IPS DF 19.7 (cell line): Measurements from ENCODE around the gene PTPN1.
A peak's percentile ranks its signal among the peaks of the same experiment; 100 is the strongest.
"Not testable (repeated sequence)": the region's sequence is repeated elsewhere in the genome, so short reads cannot be mapped to it uniquely, and the experiment has no call there.

Source experiments
- DNase-seq: peaks from one replicate; pipeline ENCODE4 v3.0.0-alpha.2; 2013; ENCODE audit warnings: low read depth, low spot score

The PTPN1 gene

DNA sequence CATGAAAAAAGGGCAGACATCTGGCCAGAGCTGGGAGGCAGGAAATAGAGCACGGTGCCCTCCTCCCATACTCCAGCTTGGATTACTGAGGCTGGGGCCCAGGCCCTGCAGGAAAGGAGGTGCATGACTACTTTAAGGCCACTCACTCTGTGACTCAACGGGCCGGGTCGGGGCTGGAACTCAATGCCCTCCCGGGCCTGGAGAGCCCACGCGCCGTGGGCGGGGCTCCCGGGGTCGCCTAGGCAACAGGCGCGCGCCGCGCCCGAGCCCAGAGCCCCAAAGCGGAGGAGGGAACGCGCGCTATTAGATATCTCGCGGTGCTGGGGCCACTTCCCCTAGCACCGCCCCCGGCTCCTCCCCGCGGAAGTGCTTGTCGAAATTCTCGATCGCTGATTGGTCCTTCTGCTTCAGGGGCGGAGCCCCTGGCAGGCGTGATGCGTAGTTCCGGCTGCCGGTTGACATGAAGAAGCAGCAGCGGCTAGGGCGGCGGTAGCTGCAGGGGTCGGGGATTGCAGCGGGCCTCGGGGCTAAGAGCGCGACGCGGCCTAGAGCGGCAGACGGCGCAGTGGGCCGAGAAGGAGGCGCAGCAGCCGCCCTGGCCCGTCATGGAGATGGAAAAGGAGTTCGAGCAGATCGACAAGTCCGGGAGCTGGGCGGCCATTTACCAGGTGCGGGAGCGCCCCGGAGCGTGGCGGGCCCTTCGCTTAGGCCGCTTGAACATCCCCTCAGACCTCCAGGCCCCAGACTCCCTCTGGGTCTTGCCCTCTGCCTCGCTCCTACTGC lies at the start of gene PTPN1:
Gene PTPN1, plus strand, starts transcription at position 461 of the 783 bp plus-strand sequence. Its CDS starts 145 bp downstream, at position 606.
- peak; percentile 81 for DNase-seq

DNA sequence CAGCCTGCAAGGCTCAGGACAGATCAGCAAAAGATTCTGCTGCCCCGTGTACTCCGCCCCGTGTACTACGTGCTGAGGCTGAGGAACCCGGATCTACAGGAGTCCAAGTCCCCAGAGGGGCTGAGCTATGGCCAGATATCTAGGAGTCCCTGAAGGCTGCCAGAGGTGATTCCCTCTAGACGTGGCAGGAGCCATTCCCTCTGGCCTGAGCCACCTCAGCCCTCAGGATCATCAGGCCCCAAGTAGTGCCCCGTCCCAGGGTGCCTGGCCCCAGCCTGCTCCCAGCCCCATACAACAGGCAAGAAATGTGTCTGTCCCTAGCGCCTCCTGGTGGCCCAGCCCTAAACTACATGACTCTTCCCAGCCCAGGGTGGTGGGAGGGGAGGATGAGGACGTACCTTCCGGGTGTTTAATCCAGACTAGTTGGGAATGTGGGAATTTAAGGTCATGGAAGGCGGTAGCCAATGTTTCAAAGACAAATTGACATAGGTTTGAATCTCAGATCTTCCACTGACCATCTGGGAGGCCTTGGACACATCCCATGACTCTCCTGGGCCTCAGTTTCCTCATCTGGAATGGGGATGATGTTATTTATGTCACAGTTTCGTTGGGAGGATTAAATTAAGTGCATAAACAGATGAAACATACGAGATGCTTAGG lies 49.4 kb upstream of the PTPN1 start:
- DNase-seq, result no peak

DNA sequence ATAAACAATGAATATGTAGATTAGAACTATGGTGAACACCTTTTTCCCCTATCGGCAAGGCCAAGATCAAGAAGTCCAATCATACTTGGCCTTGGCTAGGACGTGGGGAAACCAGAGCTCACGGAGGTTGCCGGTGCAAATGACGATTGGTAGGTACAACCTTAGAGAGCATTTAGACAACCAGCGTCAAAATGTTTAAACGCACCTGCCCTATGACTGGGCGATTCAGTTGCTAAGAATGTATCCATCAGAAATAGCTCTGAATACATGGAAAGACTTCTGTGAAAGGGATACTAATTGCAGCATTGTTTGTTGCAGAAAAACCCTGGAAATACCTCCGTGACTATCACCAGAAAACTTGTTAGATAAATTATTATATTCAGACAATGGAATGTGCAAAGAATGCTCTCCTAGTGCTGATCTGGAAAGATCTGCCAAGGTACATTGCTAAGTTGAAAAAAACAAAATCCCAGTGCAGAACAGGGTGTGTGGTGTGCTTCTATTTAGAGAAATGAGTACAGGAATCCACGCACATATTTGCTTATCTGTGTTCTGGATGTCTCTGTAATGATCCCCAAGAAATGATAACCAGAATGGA lies 48.0 kb upstream of the PTPN1 start:
- no peak for DNase-seq

DNA sequence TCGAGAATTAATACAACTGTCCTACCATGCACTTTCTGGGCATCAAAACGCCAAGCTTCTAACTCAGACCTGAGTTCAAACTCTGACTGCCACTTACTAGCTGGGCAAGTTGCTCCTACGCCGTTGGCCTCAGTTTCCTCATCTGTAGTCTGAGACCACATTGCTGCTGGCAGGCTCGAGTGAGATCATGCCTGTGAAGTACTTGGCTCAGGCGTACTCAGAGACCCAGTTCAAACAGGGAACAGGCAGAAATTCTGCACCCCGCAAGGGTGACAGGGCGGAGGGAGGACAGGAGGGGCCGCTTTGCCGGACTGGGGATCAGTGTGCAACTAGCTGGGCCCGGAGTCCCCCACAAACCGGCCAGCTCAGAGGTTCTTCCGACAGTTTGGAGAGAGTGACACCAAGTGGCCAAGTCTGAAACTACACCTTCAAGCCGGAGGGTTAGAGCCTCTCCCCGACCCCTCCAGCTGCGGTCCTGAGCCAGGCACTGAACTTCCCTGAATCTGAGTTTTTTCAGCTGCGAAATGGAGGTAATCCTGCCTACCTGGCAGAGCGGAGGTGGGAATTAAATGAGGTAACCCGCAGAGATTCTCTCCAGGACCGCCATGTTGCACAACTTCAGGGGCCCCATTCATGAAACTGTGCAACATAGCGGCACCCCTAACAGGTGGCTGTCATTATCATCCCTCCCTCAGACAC lies 46.0 kb upstream of the PTPN1 start:
- DNase-seq, result no peak

DNA sequence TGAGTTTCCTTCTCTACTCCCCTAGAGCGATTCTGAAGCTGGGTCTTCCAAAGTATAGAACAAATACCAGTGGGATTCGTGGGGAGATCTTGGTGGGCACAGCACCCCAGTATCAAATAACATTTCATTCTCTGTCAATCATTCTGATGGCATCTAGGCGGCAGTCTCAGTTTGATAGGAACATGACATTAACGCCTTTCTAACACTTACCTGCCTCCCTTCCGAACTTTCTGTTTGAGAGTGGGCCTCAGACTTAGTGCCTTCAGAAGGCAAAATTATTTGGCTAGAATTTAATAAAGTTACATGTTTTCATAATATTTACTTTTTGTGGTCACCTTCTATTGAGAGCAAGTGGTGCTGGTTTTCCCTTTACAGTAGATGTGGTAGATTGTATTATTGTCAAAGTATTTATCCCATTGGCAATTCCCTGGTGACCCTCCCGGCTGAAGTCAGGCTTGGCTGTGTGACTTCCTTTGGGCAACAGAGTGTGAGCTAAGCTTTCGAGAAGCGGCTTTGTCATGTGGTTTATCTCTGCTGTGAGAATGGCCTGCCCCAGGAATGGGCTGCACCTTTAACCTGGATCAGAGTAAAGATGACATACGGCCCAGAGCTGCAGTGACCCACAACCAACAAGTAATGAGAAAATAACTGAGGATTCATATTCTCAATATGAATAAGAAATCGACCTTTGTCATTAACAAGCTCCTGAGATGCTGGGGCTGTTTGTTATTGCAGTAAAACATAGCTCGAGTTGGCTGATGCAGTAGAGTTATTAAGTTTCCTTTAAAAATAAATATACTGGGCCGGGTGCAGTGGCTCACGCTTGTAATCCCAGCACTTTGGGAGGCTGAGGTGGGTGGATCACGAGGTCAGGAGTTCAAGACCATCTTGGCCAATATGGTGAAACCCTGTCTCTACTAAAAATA lies 45.2 kb upstream of the PTPN1 start:
- no peak for DNase-seq

DNA sequence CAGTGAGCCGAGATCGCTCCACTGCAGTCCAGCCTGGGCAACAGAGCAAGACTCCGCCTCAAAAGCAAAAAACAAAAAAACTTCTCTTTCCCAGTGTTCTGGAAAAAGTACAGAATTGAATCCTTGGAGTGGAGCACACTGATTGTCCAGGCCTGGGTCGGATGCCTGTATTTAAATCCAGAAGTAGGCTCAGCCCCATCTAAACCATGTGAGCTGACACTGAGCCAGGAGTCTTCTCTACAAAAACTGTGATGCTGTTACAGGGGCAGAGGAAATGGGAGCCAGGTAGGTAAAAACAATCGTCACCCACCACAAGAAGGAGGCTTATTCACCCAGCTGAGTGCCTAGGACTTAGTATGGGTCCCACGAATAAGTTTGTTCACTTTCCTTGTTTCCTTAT lies 43.0 kb upstream of the PTPN1 start:
- no peak for DNase-seq

DNA sequence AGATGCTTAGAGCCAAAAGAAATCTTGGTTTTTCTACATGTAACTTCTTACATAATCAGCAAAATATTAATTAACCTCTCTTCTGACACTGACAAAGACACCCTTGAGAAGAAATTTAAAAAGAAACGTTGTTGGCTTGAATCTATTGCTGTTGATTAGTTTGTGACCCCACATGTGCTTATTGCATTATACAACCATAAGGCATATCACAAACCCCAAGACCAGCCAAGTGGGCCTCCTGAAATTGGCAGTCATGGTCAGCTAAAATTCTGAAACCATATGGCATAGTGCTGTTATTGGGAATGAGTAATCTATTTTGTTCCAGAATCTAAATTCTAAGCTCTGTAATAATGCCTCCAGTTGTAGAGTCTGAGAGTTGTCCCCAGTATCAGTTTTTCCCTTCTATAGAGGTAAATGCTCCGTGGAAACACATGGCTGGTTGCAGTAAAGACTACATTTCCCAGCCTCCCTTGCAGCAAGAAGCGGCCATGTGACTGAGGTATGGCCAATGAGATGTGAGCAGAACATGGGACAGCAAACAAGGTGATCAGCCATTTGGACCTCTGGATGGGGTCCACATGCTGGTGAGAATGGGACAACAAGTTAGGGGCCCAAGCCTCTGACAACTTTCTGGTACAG lies 42.3 kb upstream of the PTPN1 start:
- peak; percentile 52 for DNase-seq

DNA sequence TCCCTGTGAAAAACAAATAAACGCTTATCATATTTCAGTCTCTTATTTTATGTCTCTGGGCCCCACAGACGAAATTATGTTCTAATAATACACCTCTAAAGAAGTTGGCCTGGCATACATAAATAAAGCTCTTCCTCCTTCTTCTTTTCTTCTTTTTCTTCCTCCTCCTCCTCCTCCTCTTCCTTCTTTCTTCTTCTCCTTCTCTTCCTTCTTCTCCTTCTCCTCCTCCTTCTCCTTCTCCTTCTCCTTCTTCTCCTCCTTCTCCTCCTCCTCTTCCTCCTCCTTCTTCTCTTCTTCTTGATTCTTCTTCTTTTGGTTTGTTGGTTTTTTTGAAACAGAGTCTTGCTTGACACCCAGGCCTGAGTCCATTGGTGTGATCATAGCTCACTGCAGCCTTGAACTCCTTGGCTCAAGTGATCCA lies 41.8 kb upstream of the PTPN1 start:
- DNase-seq, result no peak

DNA sequence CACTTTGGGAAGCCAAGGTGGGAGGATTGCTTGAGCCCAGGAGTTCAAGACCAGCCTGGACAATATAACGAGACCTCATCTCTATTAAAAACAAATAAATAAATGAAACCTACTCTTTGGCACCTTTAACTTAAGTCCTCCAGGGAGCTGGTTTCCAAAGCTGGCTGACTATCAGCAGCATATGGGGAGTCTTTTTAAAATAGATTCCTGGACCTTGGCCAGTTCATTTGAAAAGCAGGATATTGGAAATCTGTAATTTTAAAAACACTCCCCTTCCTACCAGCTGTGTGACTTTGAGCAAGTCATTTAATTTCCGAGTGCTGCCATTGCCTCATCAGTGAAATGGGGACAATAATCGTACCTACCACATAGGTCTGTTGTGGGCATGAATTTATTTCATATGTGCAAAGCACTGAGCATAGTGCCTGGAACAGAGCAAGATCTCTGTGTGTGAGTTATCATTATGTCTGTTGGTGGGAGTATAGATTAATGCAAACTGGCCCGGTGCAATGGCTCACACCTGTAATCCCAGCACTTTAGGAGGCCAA lies 40.9 kb upstream of the PTPN1 start:
- DNase-seq, result no peak

DNA sequence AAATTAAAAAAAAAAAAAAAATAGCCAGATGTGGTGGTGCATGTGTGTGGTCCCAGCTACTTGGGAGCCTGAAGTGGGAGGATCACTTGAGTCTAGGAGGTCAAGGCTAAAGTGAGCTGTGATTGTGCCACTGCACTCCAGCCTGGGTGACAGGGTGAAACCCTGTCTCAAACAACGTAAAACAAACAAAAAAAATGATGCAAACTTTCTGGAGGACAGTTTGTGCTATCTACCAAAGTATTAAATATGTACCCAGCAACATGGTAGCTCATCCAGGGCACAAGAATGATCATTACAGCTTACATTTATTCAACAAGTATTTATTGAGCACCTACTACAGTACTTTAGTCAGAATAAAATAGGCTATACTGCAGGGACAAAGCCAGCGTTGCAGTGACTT lies 40.4 kb upstream of the PTPN1 start:
- no peak for DNase-seq

DNA sequence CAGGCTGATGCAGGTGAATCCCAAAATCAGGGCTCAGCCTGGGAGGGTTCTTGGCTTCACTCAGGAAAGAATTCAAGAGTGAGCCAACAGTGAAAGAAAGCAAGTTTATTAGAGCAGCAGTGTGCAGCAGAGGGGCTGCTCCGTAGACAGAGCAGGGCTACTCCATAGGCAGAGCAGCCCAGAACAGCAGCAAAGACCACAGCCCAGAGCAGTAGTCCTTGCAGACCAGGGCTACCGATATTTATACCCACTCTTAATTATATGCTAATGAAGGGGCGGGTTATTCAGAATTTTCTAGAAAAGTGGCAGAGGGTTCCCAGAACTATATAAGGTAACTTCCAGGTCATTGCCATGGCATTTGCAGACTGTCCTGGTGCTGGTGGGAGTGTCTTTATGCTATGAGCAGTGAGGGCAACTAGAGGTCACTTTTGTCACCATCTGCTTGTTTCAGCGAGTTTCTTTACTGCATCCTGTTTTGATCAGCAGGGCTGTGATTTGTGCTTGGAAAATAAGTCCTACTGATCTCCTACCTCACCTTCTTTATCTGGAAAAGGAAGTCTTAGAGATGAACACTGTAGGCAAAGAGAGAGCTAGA lies 39.8 kb upstream of the PTPN1 start:
- DNase-seq, result no peak

DNA sequence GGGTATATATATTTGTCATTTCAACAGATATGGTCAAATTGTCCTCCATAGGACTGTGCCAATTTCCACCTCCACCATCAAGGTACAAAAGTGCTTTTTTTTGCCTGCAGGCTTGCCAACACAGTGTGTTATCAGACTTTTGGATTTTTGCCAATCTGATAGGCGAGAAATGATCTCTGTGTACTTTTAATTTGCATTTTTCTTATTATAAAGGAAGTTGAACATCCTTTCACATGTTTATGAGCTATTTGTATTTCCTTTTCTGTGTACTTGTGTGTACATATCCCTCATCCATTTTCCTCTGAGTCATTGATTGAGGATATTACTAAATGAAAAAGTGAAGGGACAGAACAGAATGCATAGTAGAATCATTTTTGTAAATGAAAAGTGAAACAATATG lies 39.0 kb upstream of the PTPN1 start:
- no peak for DNase-seq

DNA sequence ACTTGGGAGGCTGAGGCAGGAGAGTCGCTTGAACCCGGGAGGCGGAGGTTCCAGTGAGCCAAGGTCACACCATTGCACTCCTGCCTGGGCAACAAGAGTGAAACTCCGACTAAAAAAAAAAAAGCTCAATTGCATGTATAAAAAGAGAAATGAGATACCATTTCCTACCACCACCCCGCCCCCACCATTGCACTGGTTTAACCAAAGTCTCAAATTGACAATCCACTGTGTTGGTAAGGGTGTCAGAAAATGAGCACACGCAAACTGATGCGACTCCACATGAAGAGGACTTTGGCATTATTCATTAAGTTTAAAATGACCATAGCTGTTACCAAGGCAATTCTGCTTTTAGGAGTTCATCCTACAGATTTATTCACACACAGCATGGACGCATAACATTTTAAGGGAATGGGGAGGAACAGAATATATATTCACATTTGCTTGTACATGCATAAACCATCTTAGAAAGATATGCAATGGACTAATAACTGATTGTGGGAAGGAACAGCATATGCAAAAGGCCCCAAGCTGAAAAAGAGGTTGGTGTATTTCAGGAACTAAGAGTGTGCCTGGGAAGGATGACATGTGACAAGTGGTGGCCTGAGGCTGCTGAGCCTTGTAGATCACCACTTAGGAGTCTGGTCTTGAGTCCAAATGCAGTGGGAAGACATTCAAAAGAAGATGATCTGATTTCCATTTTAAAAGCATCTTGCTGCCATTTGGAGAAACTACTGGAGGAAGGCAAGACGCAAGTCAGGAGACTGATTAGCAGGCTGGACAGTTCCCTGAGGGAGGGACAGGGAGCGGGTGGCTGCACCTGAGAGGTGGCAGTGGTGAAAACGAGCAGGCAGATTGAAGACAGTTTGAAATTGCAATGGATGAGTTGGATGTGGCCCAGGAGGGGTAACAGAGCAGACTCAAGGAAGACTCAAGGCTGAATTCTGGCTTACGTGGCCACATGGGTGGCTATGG lies 37.2 kb upstream of the PTPN1 start:
- DNase-seq, result no peak

DNA sequence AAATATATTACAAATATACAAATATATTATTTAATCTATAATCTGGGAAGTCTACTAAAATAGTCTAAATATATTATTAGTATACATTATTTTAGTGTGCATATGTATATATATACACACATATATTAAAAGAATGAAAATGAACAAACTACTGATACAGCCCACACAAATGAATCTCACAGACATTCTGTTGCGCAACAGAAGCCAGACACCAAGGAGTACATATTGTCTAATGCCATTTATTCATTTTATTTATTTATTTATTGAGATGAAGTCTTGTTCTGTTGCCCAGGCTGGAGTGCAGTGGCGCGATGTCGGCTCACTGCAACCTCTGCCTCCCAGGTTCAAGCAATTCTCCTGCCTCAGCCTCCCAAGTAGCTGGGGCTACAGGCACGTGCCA lies 35.8 kb upstream of the PTPN1 start:
- DNase-seq, result not testable (repeated sequence)

DNA sequence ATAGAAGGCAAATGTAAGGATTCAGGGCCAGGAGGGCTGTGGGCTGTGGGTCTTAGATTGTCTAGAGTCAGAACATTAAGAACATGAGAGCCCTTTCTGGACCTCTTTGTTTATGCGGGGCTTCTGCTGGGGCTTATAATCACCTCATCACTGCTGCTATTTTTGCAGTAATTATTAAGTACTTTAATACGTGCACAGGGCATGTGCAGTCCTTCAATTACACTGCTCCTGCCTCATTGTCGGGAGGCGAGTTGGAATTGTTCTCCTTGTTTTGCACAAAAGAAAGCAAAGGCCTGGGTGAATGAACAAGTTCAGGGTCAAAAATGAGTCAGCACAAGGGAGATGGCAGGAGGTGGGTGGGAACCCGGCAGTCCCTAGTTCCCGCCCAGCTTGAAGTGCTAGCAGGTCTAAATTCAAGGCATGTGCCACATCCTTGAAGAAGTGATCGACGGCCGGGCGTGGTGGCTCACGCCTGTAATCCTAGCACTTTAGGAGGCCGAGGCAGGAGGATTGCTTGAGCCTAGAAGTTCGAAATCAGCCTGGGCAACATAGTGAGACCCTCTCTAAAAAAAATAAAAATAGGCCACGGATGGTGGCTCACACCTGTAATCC lies 34.4 kb upstream of the PTPN1 start:
- DNase-seq, result no peak

DNA sequence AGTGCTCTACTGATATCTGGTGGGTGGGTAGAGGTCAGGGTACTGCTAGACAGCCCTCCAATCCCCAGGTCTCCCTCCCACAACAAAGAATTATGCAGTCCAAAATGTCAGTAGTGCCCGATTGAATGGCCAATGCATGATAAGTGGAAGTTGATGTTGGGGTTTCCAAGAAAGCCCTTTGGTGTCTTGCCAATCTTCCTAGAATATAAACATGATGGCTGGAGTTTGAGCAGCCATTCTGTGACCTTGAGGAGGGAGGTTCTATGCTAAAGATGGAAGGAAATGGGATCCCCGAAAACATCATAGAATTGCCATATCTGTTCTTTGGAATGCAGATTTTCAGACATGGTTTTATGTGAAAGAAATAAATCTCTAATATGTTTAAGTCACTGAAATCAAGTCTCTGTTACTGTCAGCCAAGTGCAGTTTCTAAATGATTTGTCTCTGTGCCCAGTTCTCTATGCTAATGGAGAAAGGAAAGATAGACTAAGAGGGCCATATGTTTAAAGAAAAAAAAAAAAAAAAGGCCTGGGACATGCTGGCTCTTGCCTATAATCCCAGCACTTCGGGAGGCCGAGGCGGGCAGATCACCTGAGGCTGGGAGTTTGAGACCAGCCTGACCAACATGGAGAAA lies 32.8 kb upstream of the PTPN1 start:
- DNase-seq, result no peak

DNA sequence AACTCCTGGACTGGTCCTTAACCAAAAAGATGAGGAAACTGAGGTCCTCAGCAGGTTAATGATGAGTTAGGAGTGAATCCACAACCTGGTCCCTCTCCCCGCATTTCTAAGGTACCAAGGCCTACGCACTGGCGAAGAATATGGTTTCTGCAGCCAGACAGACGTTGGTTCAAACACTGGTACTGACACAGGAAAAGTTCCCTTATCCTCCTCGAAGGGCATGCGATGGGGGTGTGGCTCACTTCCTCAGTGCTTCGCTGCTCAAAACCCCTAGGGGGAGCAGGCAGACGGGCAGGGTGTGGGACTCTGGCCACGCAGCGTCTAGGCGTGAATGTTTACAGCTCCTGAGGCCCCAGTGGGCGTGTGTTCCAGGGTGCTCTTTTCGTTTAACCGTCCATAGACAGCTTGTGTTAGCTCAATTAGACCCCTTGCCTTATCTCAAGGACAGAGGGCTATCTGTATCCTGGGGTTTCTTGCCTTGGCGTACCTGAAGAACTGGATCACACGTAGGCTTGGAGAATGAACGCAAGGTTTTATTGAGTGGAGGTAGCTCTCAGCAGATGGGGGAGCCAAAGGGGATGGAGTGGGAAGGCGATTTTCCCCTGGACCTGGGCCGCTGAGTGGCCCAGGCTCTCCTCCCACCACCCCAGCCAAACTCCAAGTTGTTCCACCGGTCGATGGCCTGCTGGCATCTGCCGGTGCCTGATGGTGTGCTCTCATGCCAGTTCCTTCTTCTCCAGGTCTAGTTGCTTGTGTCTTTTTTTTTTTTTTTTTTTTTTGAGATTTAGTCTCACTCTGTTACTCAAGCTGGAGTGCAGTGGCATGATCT lies 31.8 kb upstream of the PTPN1 start:
- DNase-seq, result peak; percentile 28
